OCI-LY3 (cell line): ENCODE data around the gene SBK2.

Source experiments
- H2AFZ ChIP-seq: fragments of 200-600, 300-600 bp; shearing (Covaris generic); 2 replicates; pipeline ENCODE4 v1.6.0; 2014; ENCODE audit warnings: antibody characterized with exemption, low read depth, low read length
- H3K27ac ChIP-seq: fragments of 200-600, 300-600 bp; sonication (generic); 2 replicates; pipeline ENCODE4 v1.5.1; 2014; ENCODE audit warnings: mild to moderate bottlenecking, low read length, moderate library complexity, mixed read lengths
- H3K27me3 ChIP-seq: fragments of 200-600, 300-600 bp; sonication (generic); 2 replicates; pipeline ENCODE4 v1.6.1; 2014; ENCODE audit warnings: low read depth, low read length, mixed read lengths
- H3K36me3 ChIP-seq: fragments of 200-600, 300-600 bp; sonication (generic); replicated peaks from 2 replicates; pipeline ENCODE3; 2014; ENCODE audit warnings: low read depth, low read length, mixed read lengths
- H3K4me1 ChIP-seq: fragments of 300-600, 200-600 bp; sonication (generic); 2 replicates; pipeline ENCODE4 v1.6.1; 2014; ENCODE audit warnings: low read length, mixed read lengths
- H3K4me2 ChIP-seq: fragments of 200-600, 300-600 bp; sonication (generic); 2 replicates; pipeline ENCODE4 v1.6.1; 2014; ENCODE audit warnings: low read length, mixed read lengths
- H3K4me3 ChIP-seq: fragments of 300-600, 200-600 bp; sonication (generic); 2 replicates; pipeline ENCODE4 v1.5.1; 2014; ENCODE audit warnings: antibody characterized with exemption, mild to moderate bottlenecking, low read length, moderate library complexity
- H3K79me2 ChIP-seq: fragments of 300-600, 200-600 bp; shearing (Covaris generic); 2 replicates; pipeline ENCODE4 v1.6.1; 2014; ENCODE audit warnings: mild to moderate bottlenecking, low read length, mixed read lengths
- H3K9ac ChIP-seq: fragments of 300-600, 200-600 bp; shearing (Covaris generic); 2 replicates; pipeline ENCODE4 v1.6.0; 2014; ENCODE audit warnings: mild to moderate bottlenecking, low read length, moderate library complexity
- H3K9me3 ChIP-seq: fragments of 200-600, 300-600 bp; shearing (Covaris generic); 2 replicates; pipeline ENCODE4 v1.6.1; 2014; ENCODE audit warnings: low read length, mixed read lengths; ENCODE audit not compliant: insufficient read depth
- H4K20me1 ChIP-seq: fragments of 200-600, 300-600 bp; sonication (generic); 2 replicates; pipeline ENCODE4 v1.6.1; 2016; ENCODE audit warnings: low read length, mixed read lengths; ENCODE audit not compliant: insufficient read depth
- EZH2phosphoT487 ChIP-seq: fragments of 200-600 bp; shearing (Covaris generic); IDR thresholded peaks from 2 replicates; pipeline ENCODE4 v1.6.1; 2018; ENCODE audit warnings: antibody characterized with exemption, mixed run types, low read depth
- TF ChIP-seq, protein P1 (sequence below): fragments of 200-600, 300-600 bp; sonication (generic); IDR thresholded peaks from 2 replicates; pipeline ENCODE4 v1.5.1; 2014; ENCODE audit warnings: antibody characterized with exemption, low read length, low read depth

Gene SBK2

DNA sequence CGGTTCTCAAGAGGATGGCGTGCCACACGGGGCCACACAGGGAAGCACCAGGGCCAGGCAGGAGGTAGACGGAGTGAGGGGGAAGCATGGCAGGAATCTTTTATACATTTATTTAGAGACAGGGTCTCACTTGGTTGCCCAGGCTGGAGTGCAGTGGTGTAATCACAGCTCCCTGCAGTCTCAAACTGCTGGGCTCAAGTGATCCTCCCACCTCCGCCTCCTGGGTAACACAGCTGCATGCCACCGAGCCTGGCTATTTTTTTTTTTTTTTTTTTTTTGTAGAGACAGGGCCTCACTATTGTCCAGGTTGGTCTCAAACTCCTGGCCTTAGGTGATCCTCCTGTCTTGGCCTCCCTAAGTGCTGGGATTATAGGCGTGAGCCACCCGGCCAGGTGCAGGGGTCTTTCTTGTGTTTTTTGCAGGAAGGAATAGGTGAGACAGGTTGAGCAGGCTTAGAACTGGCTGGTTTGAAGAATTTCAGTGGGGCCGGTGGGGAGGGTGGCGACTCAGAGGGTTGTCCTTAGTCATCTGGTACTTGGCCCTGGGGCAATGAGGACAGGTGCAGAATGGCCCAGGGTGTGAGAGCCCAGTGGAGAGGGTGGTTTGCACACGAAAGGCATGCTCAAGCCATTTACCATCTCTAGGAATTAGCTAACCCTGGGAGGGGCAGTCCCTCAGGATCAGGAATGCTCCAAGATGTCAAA is 41.1 kb downstream of the SBK2 start:
- Histone ChIP-seq H3K36me3 (no peaks in the 10 kb centered on the region), H4K20me1 (no peaks in the 10 kb centered on the region), H3K9ac (no peak overlapping the region), H3K4me1 (no peaks in the 10 kb centered on the region), H3K27me3 (no peaks in the 10 kb centered on the region), H3K4me3 (no peak overlapping the region), H2AFZ (no peak overlapping the region), H3K27ac (no peak overlapping the region), H3K9me3 (no peaks in the 10 kb centered on the region), H3K4me2 (no peak overlapping the region), H3K79me2 (no peaks in the 10 kb centered on the region)
- no peak for TF ChIP-seq EZH2phosphoT487

DNA sequence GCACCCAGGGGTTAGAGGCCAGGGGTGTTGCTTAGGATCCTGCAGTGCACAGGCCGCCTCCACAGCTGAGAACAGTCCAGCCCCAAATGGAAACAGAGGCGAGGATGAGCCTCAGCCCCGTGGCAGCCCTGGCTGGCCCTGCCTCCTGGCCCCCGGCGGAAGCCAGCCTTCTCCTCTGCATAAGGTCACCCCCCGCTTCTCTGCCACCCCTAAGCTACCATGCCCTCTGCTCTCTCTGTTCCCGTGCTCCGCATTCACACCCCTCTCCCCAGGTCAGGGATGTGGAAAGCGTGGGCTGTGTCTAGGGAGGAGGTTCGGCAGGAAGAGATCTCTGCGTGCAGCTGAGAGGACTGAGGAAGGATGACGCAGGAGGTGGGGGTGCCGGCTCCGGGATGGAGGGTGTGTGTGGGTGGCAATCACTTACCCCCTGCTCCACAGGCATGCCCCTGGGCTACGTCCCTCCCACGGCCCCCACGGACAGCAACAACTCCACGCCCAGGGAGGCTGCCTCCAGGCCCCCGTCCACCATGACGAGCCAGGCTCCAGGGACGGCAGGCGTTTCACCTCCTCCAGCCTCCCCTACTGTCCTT is 42.7 kb downstream of the SBK2 start:
- no peaks in the 10 kb centered on the region for H4K20me1 ChIP-seq
- no peak overlapping the region for H3K4me3 ChIP-seq
- H3K9me3 ChIP-seq: no peaks in the 10 kb centered on the region
- H3K27me3 ChIP-seq: no peaks in the 10 kb centered on the region
- no peak overlapping the region; the same call in 1 of the 2 replicates for H2AFZ ChIP-seq
- H3K4me1 ChIP-seq: no peaks in the 10 kb centered on the region
- H3K79me2 ChIP-seq: no peaks in the 10 kb centered on the region
- H3K4me2 ChIP-seq: no peak overlapping the region
- H3K9ac ChIP-seq: no peak overlapping the region
- H3K36me3 ChIP-seq: no peaks in the 10 kb centered on the region
- no peak overlapping the region for H3K27ac ChIP-seq
- TF ChIP-seq EZH2phosphoT487: no peak
- TF ChIP-seq, protein P1, sequence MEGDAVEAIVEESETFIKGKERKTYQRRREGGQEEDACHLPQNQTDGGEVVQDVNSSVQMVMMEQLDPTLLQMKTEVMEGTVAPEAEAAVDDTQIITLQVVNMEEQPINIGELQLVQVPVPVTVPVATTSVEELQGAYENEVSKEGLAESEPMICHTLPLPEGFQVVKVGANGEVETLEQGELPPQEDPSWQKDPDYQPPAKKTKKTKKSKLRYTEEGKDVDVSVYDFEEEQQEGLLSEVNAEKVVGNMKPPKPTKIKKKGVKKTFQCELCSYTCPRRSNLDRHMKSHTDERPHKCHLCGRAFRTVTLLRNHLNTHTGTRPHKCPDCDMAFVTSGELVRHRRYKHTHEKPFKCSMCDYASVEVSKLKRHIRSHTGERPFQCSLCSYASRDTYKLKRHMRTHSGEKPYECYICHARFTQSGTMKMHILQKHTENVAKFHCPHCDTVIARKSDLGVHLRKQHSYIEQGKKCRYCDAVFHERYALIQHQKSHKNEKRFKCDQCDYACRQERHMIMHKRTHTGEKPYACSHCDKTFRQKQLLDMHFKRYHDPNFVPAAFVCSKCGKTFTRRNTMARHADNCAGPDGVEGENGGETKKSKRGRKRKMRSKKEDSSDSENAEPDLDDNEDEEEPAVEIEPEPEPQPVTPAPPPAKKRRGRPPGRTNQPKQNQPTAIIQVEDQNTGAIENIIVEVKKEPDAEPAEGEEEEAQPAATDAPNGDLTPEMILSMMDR: no peak

DNA sequence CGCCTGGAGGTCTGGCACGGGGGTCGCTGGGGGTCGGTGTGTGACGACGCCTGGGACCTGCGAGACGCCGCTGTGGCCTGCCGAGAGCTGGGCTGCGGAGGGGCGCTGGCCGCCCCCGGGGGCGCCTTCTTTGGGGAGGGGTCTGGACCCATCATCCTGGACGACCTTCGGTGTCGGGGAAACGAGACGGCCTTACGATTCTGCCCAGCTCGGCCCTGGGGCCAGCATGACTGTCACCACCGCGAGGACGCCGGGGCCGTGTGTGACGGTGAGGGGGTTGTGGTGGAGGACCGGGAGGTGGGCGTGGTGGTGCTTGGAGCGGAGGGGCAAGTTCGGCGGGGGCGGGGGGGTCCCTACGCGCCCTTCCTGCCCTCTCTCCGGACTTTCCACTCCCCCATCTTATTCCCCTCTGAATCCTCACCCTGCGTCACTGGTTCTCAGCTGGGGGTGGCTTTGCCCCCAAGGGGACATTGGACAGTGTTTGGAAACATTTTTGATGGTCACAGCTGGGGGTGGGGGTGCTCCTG is 43.2 kb downstream of the SBK2 start:
- Histone ChIP-seq H3K4me3 (no peak overlapping the region), H3K9me3 (no peaks in the 10 kb centered on the region), H3K9ac (no peak overlapping the region), H3K79me2 (no peaks in the 10 kb centered on the region), H3K36me3 (no peaks in the 10 kb centered on the region), H3K4me1 (no peaks in the 10 kb centered on the region), H4K20me1 (no peaks in the 10 kb centered on the region), H3K27me3 (no peaks in the 10 kb centered on the region), H3K27ac (no peak overlapping the region), H3K4me2 (no peak overlapping the region), H2AFZ (no peak overlapping the region)
- TF ChIP-seq, protein P1: no peak
- no peak for TF ChIP-seq EZH2phosphoT487

DNA sequence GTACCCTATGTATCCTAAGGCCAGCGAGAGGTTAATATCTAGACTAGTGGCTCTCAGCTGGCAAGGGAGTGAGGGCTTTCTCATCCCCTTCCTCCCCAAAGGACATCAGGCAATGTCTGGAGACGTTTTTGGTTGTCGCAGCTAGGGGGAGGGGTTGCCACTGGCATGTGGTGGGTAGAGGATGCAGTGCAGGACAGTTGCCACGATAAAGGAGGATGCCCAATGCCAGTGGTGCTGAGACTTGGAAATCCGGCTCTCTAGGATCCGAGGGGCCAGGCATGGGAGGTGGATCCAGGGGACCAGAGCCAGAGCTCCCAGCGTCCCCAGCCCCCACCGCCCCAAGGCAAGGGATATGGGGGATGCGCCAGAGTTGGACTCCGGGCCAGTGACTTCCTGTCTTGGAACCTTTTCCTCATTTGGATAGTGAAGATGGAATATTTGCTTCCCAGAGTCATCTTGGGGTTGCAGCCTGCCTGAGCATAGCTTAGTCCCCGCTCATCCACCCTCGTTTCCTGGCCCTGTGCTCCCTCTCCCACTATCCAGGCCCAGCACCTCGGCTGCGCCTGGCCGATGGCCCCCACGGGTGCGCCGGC is 43.8 kb downstream of the SBK2 start:
- Histone ChIP-seq H3K27ac (no peak overlapping the region), H3K27me3 (no peaks in the 10 kb centered on the region)

More for the DNA sequence above, 43.8 kb downstream of the SBK2 start:
- H3K4me1 ChIP-seq: peaks cover 3% of the 10 kb centered on the region; the same call in 1 of the 2 replicates
- H4K20me1 ChIP-seq: no peaks in the 10 kb centered on the region
- no peak overlapping the region for H3K9ac ChIP-seq
- no peak overlapping the region for H3K4me3 ChIP-seq
- no peak overlapping the region for H2AFZ ChIP-seq
- no peaks in the 10 kb centered on the region for H3K9me3 ChIP-seq
- H3K36me3 ChIP-seq: no peaks in the 10 kb centered on the region
- H3K4me2 ChIP-seq: no peak overlapping the region
- no peak for TF ChIP-seq EZH2phosphoT487
- TF ChIP-seq, protein P1: no peak
- H3K79me2 ChIP-seq: no peaks in the 10 kb centered on the region
